Diencephalon (tissue), 1 donor: ENCODE data around the gene UPK3BL2. TPM values are rescaled to one million over a fixed set of nuclear protein-coding genes. Genes with fewer than 3 reads are reported as not detected.

Source experiments
- total RNA-seq: library from RNA; depleted of rRNA; stranded (reverse); fragments of >200 nt; gene quantifications from one replicate; pipeline ENCODE4 v1.2.3, GENCODE V29; 2014

The UPK3BL2 gene, protein sequence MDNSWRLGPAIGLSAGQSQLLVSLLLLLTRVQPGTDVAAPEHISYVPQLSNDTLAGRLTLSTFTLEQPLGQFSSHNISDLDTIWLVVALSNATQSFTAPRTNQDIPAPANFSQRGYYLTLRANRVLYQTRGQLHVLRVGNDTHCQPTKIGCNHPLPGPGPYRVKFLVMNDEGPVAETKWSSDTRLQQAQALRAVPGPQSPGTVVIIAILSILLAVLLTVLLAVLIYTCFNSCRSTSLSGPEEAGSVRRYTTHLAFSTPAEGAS
- 2.8 TPM for total RNA-seq

DNA sequence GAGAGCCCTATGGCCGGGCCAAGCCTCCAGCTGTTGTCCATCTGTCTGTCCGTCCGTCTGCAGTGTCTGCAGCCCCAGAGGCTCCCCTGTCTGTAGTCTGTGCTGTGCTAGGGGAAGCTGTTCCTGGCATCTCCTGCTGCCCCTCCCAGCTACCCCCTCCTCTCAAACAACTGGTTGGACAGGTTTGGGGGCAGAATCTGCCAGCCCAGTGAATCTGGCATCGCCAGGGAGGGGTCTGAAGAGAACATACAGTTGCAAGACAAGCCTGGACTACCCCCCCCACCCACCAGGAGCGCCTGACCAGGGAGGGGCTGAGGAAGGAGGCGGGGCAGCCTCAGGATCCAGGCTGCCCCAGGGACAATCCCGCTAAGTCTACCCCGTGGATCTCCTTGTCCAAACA lies at the start of gene UPK3BL2:
Gene UPK3BL2, minus strand, starts transcription at position 101 of the 400 bp plus-strand sequence. Its CDS starts 60 bp downstream, at position 41.

DNA sequence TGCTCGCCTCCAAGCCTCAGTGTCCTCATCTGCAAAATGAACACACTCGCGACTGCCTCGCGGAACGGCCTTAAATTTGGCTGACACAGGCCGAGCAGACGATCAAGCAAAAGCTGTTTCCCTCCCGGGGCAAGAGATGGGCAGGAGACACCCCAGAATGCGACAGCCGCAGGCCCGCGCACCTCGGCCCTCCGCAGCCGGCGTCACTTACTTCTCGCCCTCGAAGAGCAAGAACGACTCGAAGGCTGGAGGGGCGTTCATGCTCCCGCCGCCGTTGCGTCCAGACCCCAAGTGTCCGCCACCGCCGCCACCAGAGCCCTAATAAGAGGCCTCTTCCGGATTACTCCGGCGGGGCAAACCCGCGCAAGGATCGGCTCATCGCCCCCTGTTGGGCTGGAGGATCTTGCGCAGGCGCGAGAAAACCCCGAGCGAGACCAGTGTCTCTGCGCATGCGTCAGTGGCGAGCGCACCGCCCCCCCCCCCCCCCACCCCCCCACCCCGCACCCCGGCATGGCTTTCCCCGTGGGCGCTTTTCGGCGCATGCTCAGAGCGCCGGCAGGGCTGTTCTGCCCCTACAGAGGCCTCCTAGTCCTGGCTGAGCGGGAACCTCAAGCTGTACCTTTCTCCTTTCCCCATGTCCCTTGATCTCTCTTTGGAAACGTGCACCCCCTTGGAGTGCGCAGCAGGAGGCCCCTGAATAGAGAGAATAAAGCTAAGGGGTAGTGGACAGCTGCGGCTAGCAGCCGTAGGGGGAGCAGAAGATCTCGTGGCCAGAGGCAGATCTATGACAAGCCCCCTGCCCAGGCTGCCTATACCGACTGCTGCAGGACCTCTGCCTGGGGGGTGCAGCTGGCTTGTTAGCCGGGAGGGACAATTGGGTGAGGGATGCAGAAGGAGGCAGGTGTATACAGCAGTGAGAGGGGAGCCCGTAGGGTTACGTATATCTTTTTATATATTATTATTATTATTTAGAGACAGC lies 29.1 kb upstream of the UPK3BL2 start, which contains the start of gene POLR2J3:
Gene POLR2J3, minus strand, starts transcription at position 323 of the 979 bp plus-strand sequence. Its CDS starts 62 bp downstream, at position 261.

DNA sequence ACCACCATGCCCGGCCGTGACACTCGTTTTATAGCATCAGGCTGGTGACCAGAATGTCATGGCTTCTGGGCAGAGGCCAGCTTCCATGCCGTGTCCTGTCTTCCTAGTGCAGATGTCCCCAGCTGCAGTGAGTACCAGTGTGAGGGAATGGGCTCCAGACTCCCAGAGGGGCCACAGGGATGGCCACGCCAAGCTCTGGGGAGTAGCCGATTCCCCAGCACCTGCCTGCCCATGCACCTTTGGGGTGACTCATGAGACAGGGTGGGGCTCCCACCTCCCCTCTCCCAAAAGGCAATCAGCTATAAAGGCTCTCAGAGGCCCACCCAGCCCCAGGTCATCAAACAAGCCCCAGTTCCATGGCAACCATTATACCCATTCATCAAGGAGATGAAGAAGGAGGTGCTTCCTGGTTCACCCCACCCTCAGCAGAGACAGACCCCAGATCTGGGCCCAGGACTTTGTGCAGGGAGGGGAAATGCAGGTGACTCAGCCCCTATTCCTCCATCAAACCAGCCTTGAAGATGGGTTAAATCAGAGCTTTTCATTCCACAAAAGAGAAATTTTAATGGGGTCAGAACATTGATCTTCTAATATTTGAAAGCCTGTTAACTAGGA lies 7.4 kb upstream of the UPK3BL2 start, which contains the start of gene SPDYE2:
Gene SPDYE2, plus strand, starts transcription at position 419 of the 615 bp plus-strand sequence. CDS start 2,030 bp downstream, outside the sequence.

DNA sequence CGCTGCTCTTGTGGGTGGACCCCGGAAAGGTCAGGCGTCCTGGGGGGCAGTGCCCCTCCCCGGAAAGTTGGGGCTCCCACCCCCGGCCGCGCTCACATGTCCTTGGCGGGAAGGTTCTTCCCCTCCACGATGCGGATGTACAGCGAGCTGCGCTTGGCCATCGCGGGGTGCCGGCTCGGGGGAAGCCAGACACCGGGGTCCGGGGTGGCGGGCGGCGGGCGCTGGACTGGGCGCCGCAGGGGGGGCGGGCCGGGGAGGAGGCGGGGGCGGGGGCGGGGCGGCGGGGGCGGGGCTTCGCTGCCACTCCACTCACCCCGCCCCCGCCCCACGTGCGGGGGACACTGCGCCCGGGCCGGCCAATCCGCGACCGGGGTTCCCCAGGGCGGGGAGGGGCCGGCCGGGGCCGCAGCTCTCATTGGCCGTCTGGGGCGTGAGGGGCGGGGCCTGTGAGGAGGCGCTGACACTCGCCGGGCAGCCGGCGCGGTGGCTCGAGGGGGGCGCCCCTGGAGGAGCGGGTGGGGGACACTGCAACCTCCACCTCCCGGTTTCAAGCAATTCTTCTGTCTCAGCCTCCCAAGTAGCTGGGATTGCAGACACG lies 25.8 kb downstream of the UPK3BL2 start, which contains the start of gene RASA4B:
Gene RASA4B, minus strand, starts transcription at position 228 of the 598 bp plus-strand sequence. Its CDS starts 67 bp downstream, at position 161.

Other genes starting within 250 kb of the UPK3BL2 start
- gene SPDYE6, start 187.3 kb downstream of the UPK3BL2 start, total RNA-seq: not detected
- gene PRKRIP1, start 147.3 kb downstream of the UPK3BL2 start, total RNA-seq: 21.2 TPM
- 45.4 TPM for gene ORAI2, start 110.1 kb downstream of the UPK3BL2 start, total RNA-seq
- gene ALKBH4, start 78.8 kb downstream of the UPK3BL2 start, total RNA-seq: 13.6 TPM
- 44.5 TPM for gene LRWD1, start 78.7 kb downstream of the UPK3BL2 start, total RNA-seq
- gene POLR2J, start 64.8 kb downstream of the UPK3BL2 start, total RNA-seq: 13.1 TPM
- gene RASA4B, start 25.9 kb downstream of the UPK3BL2 start, total RNA-seq: 17.1 TPM
- gene SPDYE2, start 7.5 kb upstream of the UPK3BL2 start, total RNA-seq: 0.23 TPM
- gene POLR2J3, start 28.9 kb upstream of the UPK3BL2 start, total RNA-seq: 34.4 TPM
- 56.5 TPM for gene RASA4, start 73.1 kb upstream of the UPK3BL2 start, total RNA-seq
- gene UPK3BL1, start 99.1 kb upstream of the UPK3BL2 start, total RNA-seq: 28.8 TPM
- not detected for gene SPDYE2B, start 106.6 kb upstream of the UPK3BL2 start, total RNA-seq
- gene POLR2J2, start 128.0 kb upstream of the UPK3BL2 start, total RNA-seq: 5.3 TPM
- gene FAM185A, start 205.3 kb upstream of the UPK3BL2 start, total RNA-seq: 20.3 TPM